GM19099 (cell line): ENCODE results near the gene RLN2.
"Not testable (repeated sequence)": the region's sequence is repeated elsewhere in the genome, so short reads cannot be mapped to it uniquely, and the experiment has no call there.

Source experiments
- POLR2A ChIP-seq: IDR thresholded peaks from 3 replicates; pipeline ENCODE4 v1.6.1; 2011; ENCODE audit warnings: low read depth; ENCODE audit not compliant: insufficient read length; ENCODE audit errors: extremely low read depth

Gene RLN2

GRCh38 chr9:5303840-5304795 lies at the start of gene RLN2:
Gene RLN2 (minus strand): TSS chr9:5304716. CDS start chr9:5304580, 136 bp downstream.
- TF ChIP-seq POLR2A, result not testable (repeated sequence)

GRCh38 chr9:5354184-5354583 lies 49.7 kb upstream of the RLN2 start:
- TF ChIP-seq POLR2A, result no peak

- no peak for TF ChIP-seq POLR2A
Measured at GRCh38 chr9:5352637-5353248, 48.2 kb upstream of the RLN2 start.

GRCh38 chr9:5338992-5339981 lies 34.8 kb upstream of the RLN2 start, which contains the start of gene RLN1:
Gene RLN1 (minus strand): TSS chr9:5339876. CDS start chr9:5339746, 130 bp downstream.
- not testable (repeated sequence) for TF ChIP-seq POLR2A

GRCh38 chr9:5336688-5337087 lies 32.2 kb upstream of the RLN2 start:
- no peak for TF ChIP-seq POLR2A

- no peak for TF ChIP-seq POLR2A
Measured at GRCh38 chr9:5326893-5327548, 22.5 kb upstream of the RLN2 start.

- no peak for TF ChIP-seq POLR2A
Measured at GRCh38 chr9:5326187-5326586, 21.7 kb upstream of the RLN2 start.

- TF ChIP-seq POLR2A, result no peak
Measured at GRCh38 chr9:5321058-5321457, 16.5 kb upstream of the RLN2 start.

- TF ChIP-seq POLR2A, result no peak
Measured at GRCh38 chr9:5315187-5315923, 10.8 kb upstream of the RLN2 start.

GRCh38 chr9:5310851-5311250 lies 6.3 kb upstream of the RLN2 start:
- TF ChIP-seq POLR2A, result no peak

GRCh38 chr9:5305741-5306140 lies 1.2 kb upstream of the RLN2 start:
- no peak for TF ChIP-seq POLR2A

GRCh38 chr9:5301544-5301943 lies 3.0 kb downstream of the RLN2 start:
- no peak for TF ChIP-seq POLR2A

- no peak for TF ChIP-seq POLR2A
Measured at GRCh38 chr9:5292141-5292540, 12.4 kb downstream of the RLN2 start.

- TF ChIP-seq POLR2A, result no peak
Measured at GRCh38 chr9:5288591-5288990, 15.9 kb downstream of the RLN2 start.
